ENCODE results near the gene ZNF593.

The ZNF593 gene

DNA sequence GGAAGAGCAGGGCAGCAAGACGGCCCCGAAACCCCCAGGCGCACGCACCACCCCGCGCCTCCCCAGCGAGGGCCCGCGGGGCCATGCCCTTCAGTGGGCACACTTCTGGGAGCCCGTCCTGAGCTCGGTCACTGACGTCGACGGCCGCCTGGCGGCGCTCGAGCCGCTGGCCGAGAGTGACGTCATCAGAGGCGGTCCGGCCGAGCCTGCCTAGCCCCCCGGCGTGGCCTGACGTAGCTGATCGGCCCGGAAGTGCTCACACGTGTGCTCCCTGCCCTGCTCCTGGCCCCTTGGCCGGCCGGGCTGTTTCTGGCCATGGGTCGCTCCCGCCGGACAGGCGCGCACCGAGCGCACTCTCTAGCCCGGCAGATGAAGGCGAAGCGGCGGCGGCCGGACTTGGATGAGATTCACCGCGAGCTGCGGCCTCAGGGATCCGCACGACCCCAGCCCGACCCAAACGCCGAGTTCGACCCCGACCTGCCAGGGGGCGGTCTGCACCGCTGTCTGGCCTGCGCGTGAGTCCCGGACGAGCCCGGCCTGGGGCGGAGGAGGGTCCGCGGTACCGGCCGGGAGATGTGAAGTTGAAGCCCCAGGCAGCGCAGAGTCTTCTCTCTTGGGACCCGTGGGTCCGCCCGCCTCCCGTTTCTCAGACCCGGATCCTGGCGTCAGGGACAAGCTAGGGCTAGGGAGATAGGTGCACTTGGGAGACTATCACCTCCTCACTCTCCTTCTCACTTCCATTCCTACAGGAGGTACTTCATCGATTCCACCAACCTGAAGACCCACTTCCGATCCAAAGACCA is at the start of gene ZNF593:
Gene ZNF593 (plus strand): TSS at position 240 of the 803 bp plus-strand sequence. CDS start 76 bp downstream, at position 316.
- TF ChIP-seq, protein P1, sequence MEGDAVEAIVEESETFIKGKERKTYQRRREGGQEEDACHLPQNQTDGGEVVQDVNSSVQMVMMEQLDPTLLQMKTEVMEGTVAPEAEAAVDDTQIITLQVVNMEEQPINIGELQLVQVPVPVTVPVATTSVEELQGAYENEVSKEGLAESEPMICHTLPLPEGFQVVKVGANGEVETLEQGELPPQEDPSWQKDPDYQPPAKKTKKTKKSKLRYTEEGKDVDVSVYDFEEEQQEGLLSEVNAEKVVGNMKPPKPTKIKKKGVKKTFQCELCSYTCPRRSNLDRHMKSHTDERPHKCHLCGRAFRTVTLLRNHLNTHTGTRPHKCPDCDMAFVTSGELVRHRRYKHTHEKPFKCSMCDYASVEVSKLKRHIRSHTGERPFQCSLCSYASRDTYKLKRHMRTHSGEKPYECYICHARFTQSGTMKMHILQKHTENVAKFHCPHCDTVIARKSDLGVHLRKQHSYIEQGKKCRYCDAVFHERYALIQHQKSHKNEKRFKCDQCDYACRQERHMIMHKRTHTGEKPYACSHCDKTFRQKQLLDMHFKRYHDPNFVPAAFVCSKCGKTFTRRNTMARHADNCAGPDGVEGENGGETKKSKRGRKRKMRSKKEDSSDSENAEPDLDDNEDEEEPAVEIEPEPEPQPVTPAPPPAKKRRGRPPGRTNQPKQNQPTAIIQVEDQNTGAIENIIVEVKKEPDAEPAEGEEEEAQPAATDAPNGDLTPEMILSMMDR (IDR thresholded peaks at IDR 0.05; ENCODE audit: insufficient read depth, low read depth, low read length, missing control alignments): peak; percentile 71
- H3K4me3 ChIP-seq (ENCODE audit: low read length): peak within 1 kb of the TSS; percentile 82
- peak; percentile 89 for DNase-seq (ENCODE audit: low read depth)

DNA sequence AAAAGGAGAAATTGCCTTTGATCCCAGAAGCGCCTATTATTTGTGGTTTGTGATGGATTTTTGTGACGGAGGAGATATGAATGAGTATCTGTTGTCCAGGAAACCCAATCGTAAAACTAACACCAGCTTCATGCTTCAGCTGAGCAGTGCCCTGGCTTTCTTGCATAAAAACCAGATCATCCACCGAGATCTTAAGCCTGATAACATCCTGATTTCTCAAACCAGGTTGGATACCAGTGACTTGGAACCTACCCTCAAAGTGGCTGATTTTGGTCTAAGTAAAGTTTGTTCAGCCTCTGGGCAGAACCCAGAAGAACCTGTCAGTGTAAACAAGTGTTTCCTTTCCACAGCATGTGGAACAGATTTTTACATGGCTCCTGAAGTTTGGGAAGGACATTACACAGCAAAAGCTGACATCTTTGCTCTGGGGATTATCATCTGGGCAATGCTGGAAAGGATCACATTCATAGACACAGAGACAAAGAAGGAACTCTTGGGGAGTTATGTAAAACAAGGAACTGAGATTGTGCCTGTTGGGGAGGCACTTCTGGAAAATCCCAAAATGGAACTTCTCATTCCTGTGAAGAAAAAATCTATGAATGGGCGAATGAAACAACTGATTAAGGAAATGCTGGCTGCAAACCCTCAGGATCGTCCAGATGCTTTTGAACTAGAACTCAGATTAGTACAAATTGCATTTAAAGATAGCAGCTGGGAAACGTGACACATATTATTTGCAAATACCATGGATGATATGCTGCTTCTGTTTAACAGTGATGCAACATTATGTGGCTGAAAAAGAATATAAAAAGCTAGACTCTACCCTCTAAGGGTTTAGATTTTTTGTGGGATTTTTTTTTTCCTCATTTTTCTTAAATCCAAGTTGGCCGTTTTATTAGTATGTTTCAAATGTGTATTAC is 47.6 kb upstream of the ZNF593 start:
- DNase-seq (ENCODE audit: low read depth): no peak
- TF ChIP-seq, protein P1 (IDR thresholded peaks at IDR 0.05; ENCODE audit: insufficient read depth, low read depth, low read length, missing control alignments): no peak
- H3K4me3 ChIP-seq (ENCODE audit: low read length): no peak overlapping the region

- DNase-seq (ENCODE audit: low read depth): peak; percentile 87
- H3K4me3 ChIP-seq (ENCODE audit: low read length): peak overlapping the region; percentile 4
- TF ChIP-seq, protein P1 (IDR thresholded peaks at IDR 0.05; ENCODE audit: insufficient read depth, low read depth, low read length, missing control alignments): no peak
Measured at GRCh38 chr1:26122988-26123973, 46.4 kb upstream of the ZNF593 start.

- TF ChIP-seq, protein P1 (IDR thresholded peaks at IDR 0.05; ENCODE audit: insufficient read depth, low read depth, low read length, missing control alignments): no peak
- H3K4me3 ChIP-seq (ENCODE audit: low read length): no peak overlapping the region
- DNase-seq (ENCODE audit: low read depth): no peak
Measured at GRCh38 chr1:26124418-26125331, 45.0 kb upstream of the ZNF593 start.

GRCh38 chr1:26125382-26125781 is 44.3 kb upstream of the ZNF593 start:
- TF ChIP-seq, protein P1 (IDR thresholded peaks at IDR 0.05; ENCODE audit: insufficient read depth, low read depth, low read length, missing control alignments): no peak
- H3K4me3 ChIP-seq (ENCODE audit: low read length): no peak overlapping the region
- DNase-seq (ENCODE audit: low read depth): no peak

All from epithelial cell of esophagus (primary cell).